ENCODE data around the gene KMT2E. TPM values are rescaled to one million over a fixed set of nuclear protein-coding genes. Genes with fewer than 3 reads are reported as not detected.

The KMT2E gene
- total and polyA plus RNA-seq, 2 experiments from 2014 or later = 30.7 to 63.5 TPM

DNA sequence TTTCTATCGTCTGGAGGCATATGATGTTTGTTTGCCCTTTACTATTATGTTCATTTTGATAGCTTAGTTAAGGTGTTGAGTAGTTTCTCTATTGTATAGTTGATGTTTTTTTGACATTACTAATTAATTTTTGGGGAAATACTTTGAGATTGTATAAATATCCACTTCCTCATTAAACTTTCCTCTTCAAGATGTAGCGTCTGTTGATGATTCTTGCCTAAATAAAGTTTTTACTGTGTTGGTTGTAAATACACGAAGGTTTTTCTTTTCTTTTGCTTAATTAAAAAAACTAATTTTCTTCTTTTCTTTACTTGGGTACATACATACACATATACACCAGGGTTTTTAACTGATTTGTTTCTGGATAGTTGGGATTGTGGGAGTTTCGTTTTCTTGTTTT lies 8.5 kb downstream of the KMT2E start:
- H3F3A ChIP-seq (ENCODE audit: insufficient read depth) = peaks cover 5% of the 10 kb centered on the region; the same call in 1 of the 2 replicates
- TF ChIP-seq EZH2phosphoT487 (IDR thresholded peaks at IDR 0.05; ENCODE audit: insufficient read depth, low read depth) (no peak), EZH2 (IDR thresholded peaks at IDR 0.05; ENCODE audit: insufficient read depth, poor library complexity, severe bottlenecking) (no peak)
- peaks cover 76% of the 10 kb centered on the region for H3K4me1 ChIP-seq (ENCODE audit: insufficient read depth)
- no peak overlapping the region for H3K4me3 ChIP-seq
- H3K79me2 ChIP-seq (ENCODE audit: insufficient read depth) = peaks cover 100% of the 10 kb centered on the region
- H3K9ac ChIP-seq = no peak overlapping the region
- DNase-seq = no peak
- WGBS, 2 experiments (ENCODE audit: low coverage in 1 of 2, low lambda C conversion rate in 2 of 2, missing lambda C conversion rate in 2 of 2) = 80 to 87% methylated on average over 4 of the region's 4 CpGs
- no peaks in the 10 kb centered on the region for H3K9me3 ChIP-seq (ENCODE audit: low read depth)
- H3K36me3 ChIP-seq (ENCODE audit: low read depth) = no peaks in the 10 kb centered on the region
- H2AFZ ChIP-seq = no peak overlapping the region
- in situ Hi-C loops (cut with MboI) = no loop called here
- H3K9me2 ChIP-seq (ENCODE audit: insufficient read depth) = no peaks in the 10 kb centered on the region
- H4K20me1 ChIP-seq (ENCODE audit: insufficient read depth) = peaks cover 52% of the 10 kb centered on the region
- H3K4me2 ChIP-seq (ENCODE audit: unreplicated experiment) = peak overlapping the region; percentile 1
- no peaks in the 10 kb centered on the region for H3K27me3 ChIP-seq (replicated peaks; ENCODE audit: insufficient read depth)
- no peak overlapping the region for H3K27ac ChIP-seq

DNA sequence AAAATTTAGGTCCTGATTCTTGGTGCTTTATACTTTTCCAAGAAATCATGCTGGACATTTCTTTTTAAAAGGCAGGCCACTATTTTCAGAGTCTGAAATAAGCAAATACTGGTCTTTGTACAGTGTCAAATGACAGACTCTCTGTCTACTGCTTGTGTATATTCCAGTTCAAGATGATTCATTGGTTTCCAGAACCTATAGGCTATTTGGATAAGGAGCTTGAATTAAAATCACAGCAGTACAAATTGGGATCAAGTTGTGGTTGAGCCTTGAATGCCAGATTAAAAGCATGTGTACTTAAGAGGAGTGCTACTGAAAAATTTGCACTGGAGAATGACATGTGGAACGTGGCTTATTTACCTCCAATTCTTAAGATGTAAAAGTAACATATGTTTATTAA lies 10.7 kb downstream of the KMT2E start:
- Histone ChIP-seq H4K20me1 (ENCODE audit: insufficient read depth) (peaks cover 67% of the 10 kb centered on the region), H3K9me3 (ENCODE audit: low read depth) (no peaks in the 10 kb centered on the region), H3K4me2 (ENCODE audit: unreplicated experiment) (peak overlapping the region; percentile 9), H3F3A (ENCODE audit: insufficient read depth) (no peaks in the 10 kb centered on the region; the same call in 1 of the 2 replicates), H2AFZ (no peak overlapping the region), H3K79me2 (ENCODE audit: insufficient read depth) (peaks cover 100% of the 10 kb centered on the region), H3K27me3 (replicated peaks; ENCODE audit: insufficient read depth) (no peaks in the 10 kb centered on the region), H3K4me3 (no peak overlapping the region), H3K9me2 (ENCODE audit: insufficient read depth) (no peaks in the 10 kb centered on the region), H3K4me1 (ENCODE audit: insufficient read depth) (peaks cover 54% of the 10 kb centered on the region), H3K36me3 (ENCODE audit: low read depth) (no peaks in the 10 kb centered on the region), H3K9ac (no peak overlapping the region), H3K27ac (no peak overlapping the region)
- in situ Hi-C loops (cut with MboI) = no loop called here
- WGBS, 2 experiments (ENCODE audit: low coverage in 1 of 2, low lambda C conversion rate in 2 of 2, missing lambda C conversion rate in 2 of 2) = 0 to 13% methylated on average over 1 of the region's 1 CpG
- peak; percentile 41 for DNase-seq
- no peak for TF ChIP-seq EZH2 (IDR thresholded peaks at IDR 0.05; ENCODE audit: insufficient read depth, poor library complexity, severe bottlenecking)
- no peak for TF ChIP-seq EZH2phosphoT487 (IDR thresholded peaks at IDR 0.05; ENCODE audit: insufficient read depth, low read depth)

DNA sequence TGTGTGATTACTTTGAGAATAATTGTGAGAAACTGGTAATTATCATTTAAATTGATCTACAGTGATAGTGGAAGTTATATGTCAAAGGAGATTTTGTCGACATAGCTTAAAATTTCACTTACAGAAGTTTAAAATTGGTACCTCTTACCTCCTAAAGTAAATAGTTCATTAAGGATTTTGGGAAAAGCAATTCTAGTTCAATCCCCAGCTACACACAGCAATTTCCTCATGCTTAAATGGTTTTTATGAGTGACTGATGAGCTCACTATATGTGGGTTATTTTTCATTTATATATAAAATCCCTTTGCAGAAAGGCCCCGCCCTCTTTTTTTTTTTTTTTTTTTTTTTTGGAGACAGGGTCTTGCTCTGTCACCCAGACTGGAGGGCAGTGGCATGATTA lies 12.7 kb downstream of the KMT2E start:
- Histone ChIP-seq H3K36me3 (ENCODE audit: low read depth) (no peaks in the 10 kb centered on the region), H3K4me3 (no peak overlapping the region), H3K4me2 (ENCODE audit: unreplicated experiment) (no peak overlapping the region), H3K9me2 (ENCODE audit: insufficient read depth) (no peaks in the 10 kb centered on the region), H3K9ac (no peak overlapping the region), H4K20me1 (ENCODE audit: insufficient read depth) (peaks cover 70% of the 10 kb centered on the region), H3K9me3 (ENCODE audit: low read depth) (no peaks in the 10 kb centered on the region), H3K79me2 (ENCODE audit: insufficient read depth) (peaks cover 100% of the 10 kb centered on the region), H3F3A (ENCODE audit: insufficient read depth) (no peaks in the 10 kb centered on the region; the same call in 1 of the 2 replicates), H3K27ac (no peak overlapping the region), H3K27me3 (replicated peaks; ENCODE audit: insufficient read depth) (no peaks in the 10 kb centered on the region), H3K4me1 (ENCODE audit: insufficient read depth) (peaks cover 35% of the 10 kb centered on the region), H2AFZ (no peak overlapping the region)
- no peak for DNase-seq
- no peak for TF ChIP-seq EZH2phosphoT487 (IDR thresholded peaks at IDR 0.05; ENCODE audit: insufficient read depth, low read depth)
- TF ChIP-seq EZH2 (IDR thresholded peaks at IDR 0.05; ENCODE audit: insufficient read depth, poor library complexity, severe bottlenecking) = no peak
- in situ Hi-C loops (cut with MboI) = no loop called here
- WGBS, 2 experiments (ENCODE audit: low coverage in 1 of 2, low lambda C conversion rate in 2 of 2, missing lambda C conversion rate in 2 of 2) = 69 to 85% methylated on average over 2 of the region's 2 CpGs

DNA sequence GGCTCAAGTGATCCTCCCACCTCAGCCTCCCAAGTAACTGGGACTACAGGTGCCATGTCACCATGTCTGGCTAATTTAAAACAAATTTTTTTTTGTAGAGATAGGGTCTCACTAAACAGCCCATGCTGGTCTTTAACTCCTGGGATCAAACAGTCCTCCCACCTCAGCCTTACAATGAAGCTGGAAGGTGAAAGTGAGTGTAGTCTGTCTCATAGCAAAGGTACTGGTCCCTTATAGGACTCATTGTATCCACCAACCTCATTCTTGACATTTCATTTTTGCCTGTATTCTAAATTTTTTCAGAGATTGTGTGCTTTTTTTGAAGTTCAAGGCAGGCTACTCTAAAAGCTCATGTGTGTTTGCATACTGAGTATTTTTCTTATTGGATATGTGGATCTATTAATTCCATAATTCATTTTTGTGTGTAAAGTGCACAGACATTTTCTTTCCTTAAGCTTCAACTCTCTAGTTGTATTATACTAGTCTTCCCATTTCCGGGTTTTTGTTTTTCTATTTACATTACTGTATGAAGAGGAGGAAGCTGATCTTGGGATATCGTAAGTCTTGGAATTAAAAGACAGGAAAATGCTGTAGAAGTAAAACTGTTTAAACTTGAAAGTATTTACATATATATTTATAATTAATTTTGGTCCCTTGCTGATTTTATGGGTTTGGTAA lies 13.3 kb downstream of the KMT2E start:
- Histone ChIP-seq H3K27ac (no peak overlapping the region), H3K9me3 (ENCODE audit: low read depth) (no peaks in the 10 kb centered on the region), H2AFZ (no peak overlapping the region), H3K4me3 (no peak overlapping the region), H4K20me1 (ENCODE audit: insufficient read depth) (peaks cover 70% of the 10 kb centered on the region), H3K36me3 (ENCODE audit: low read depth) (no peaks in the 10 kb centered on the region), H3K4me1 (ENCODE audit: insufficient read depth) (peaks cover 29% of the 10 kb centered on the region), H3K4me2 (ENCODE audit: unreplicated experiment) (no peak overlapping the region), H3K79me2 (ENCODE audit: insufficient read depth) (peaks cover 100% of the 10 kb centered on the region), H3K9ac (no peak overlapping the region), H3K9me2 (ENCODE audit: insufficient read depth) (no peaks in the 10 kb centered on the region), H3K27me3 (replicated peaks; ENCODE audit: insufficient read depth) (no peaks in the 10 kb centered on the region), H3F3A (ENCODE audit: insufficient read depth) (no peaks in the 10 kb centered on the region; the same call in 1 of the 2 replicates)
- in situ Hi-C loops (cut with MboI) = no loop called here
- no peak for DNase-seq
- TF ChIP-seq EZH2 (IDR thresholded peaks at IDR 0.05; ENCODE audit: insufficient read depth, poor library complexity, severe bottlenecking) = no peak
- TF ChIP-seq EZH2phosphoT487 (IDR thresholded peaks at IDR 0.05; ENCODE audit: insufficient read depth, low read depth) = no peak
- 97 to 100% methylated on average over 2 of the region's 2 CpGs for WGBS, 2 experiments (ENCODE audit: low coverage in 1 of 2, low lambda C conversion rate in 2 of 2, missing lambda C conversion rate in 2 of 2)

All from GM23248 (cell line).